ENCODE measurements around the gene ZNF12.
"Not testable (repeated sequence)": the region's sequence is repeated elsewhere in the genome, so short reads cannot be mapped to it uniquely, and the experiment has no call there.

Gene ZNF12

GRCh38 chr7:6706666-6707407 lies at the start of gene ZNF12:
ZNF12 (minus strand) TSS chr7:6706947; CDS start chr7:6705173, 1,774 bp downstream.
- peak; percentile 96 to 97 for DNase-seq

GRCh38 chr7:6753964-6754363 lies 47.2 kb upstream of the ZNF12 start, which contains the start of gene RSPH10B2:
RSPH10B2 (plus strand) TSS chr7:6754103; CDS start chr7:6757678, 3,575 bp downstream.
- DNase-seq: not testable (repeated sequence)

DNA sequence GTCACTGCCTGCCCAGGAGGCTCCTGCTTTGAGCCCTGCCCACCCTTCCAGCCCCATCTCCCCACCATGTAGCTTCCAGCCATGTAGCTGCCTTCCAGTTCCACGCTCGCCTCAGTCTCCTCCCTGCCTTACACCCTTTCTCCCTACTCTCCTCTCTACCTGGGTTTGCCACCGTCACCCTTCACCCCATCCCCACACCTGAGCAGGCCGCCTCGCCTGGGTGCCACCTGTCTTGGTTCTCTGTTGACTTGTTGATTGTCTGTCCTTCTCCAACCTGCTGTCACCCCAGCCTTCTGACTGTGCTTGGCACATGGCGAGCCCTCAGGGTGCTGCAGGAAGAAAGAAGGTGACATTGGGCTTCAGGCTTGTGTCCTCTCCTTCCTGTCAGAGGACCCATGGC lies 43.4 kb upstream of the ZNF12 start:
- not testable (repeated sequence) for DNase-seq

GRCh38 chr7:6749335-6749734 lies 42.6 kb upstream of the ZNF12 start:
- DNase-seq: not testable (repeated sequence)

DNA sequence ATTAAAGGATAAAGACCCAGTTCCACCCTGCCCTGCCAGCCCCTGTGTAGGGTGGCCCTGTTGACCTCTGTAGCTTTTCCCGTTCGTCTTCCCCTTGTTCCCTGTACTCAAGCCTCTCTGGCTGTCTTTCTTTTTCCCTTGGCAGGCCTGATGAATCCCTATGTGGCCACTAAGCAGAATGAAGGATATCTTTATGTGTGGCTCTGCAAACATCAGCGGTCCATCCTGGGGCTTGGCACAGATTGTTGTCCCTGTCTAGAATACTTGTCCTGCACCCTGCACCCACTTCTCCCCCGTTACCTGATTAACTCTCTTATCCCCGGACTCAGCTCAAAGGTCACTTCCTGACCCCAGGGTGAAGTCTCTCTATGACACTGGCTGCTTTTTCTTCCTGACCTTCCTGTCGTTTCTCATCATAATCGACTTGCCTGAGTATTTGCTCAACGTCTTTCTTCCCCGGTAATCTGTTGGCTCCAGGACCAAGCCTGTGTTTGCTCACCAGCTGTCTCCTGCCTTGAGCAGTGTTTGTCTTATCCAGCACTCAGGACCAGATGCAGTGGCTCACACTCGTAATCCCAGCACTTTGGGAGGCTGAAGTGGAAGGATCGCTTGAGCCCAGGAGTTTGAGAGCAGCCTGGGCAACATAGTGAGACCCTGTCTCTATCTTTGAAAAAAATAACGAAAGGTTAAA lies 37.8 kb upstream of the ZNF12 start:
- DNase-seq: not testable (repeated sequence)

- DNase-seq: not testable (repeated sequence)
These were observed 31.7 kb upstream of the ZNF12 start for GRCh38 chr7:6738415-6738814.

GRCh38 chr7:6730343-6730633 lies 23.5 kb upstream of the ZNF12 start:
- DNase-seq: no peak

DNA sequence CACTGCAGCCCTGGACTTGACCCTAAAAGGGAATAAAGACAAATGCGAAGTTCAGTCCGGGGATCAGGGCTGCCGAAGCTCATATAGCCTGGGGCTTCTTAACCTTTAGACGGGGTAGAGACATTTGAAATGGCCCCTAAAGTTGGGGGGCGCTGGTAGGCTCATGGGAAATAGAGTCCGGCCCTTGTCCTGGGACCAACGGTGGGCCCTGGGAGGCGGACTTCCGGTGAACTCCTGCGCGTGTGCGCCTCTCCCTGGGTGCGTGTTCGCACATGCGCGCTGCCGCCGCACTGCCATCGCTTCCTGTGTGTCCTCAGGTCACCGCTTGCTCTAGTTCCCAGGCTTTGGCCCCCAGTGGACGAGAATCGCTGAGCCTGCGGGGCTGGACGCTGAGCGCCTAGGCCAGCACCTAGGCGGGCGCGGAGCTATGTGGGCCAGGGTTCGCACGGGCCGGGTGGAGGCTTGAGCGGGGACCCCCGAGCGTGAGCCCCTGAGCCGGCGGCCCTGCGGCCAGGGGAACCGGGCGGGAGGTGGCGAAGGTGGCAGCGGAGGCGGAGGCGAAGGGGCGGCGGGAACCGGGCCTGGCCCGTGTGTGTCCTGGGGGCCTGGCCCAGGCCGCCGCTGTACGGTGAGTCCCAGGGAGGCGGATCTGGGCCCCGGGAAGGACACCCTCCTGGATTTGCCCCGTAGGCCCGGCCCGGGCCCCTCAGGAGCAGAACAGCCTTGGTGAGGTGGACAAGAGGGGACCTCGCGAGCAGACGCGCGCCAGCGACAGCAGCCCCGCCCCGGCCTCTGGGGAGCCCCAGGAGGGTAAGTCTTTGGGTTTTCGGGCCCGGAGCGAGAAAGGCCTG lies 23.0 kb upstream of the ZNF12 start:
- DNase-seq: peak; percentile 87 to 89

DNA sequence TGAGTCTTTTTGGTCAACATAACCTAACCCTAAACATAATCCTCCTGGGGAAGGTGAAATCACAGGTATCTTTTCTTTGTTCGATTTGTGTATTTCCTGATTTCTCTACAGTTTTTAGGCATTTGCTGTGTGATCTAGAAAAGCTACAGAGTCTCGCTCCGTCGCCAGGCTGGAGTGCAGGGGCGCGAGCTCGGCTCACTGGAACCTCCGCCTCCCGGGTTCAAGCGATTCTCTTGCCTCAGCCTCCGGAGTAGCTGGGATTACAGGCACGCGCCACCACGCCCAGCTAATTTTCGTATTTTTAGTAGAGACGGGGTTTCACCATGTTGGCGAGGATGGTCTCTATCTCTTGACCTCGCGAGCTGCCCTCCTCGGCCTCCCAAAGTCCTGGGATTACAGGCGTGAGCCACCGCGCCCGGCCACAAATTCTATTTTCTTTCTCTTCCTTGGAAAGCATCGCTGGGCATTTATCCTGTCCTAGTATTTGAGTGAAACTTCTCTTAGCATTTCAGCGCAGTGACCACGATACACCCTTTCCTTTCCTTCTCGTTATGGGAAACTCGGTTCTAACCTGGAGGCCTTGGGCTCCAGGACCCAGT lies 22.2 kb upstream of the ZNF12 start:
- not testable (repeated sequence) for DNase-seq

GRCh38 chr7:6727663-6728062 lies 20.9 kb upstream of the ZNF12 start:
- no peak for DNase-seq

DNA sequence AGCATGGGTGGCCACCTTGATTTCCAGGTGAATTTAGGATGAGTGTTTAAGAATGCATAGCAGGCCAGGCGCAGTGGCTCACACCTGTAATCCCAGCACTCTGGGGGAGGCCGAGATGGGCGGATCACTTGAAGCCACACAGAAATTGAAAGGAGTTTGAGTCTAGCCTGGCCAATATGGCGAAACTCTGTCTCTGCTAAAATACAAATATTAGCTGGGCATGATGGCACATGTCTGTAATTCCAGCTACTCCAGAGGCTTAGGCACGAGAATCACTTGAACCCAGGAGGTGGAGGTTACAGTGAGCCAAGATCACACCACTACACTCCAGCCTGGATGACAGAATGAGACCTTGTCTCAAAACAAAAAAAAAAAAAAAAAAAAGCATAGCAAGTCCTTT lies 19.6 kb upstream of the ZNF12 start:
- DNase-seq: not testable (repeated sequence)

DNA sequence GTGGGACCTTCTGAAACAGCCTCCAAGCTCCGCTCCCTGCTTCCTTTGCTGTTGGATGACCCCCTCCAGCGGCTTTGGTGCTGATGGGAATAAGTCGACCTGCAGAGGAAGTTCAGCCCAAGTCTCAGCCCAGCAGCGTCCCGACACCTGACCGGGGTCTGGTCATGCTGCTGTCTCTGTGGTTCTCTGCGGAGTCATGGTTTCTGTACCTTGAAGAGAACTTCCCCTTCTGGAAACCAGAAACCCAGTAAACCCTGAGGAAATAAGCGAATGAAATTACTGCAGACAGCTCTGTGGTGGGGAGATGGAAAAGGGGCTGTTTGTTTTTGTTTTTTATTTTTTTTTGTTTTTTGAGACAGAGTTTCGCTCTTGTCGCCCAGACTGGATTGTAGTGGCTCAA lies 18.3 kb upstream of the ZNF12 start:
- DNase-seq: no peak

DNA sequence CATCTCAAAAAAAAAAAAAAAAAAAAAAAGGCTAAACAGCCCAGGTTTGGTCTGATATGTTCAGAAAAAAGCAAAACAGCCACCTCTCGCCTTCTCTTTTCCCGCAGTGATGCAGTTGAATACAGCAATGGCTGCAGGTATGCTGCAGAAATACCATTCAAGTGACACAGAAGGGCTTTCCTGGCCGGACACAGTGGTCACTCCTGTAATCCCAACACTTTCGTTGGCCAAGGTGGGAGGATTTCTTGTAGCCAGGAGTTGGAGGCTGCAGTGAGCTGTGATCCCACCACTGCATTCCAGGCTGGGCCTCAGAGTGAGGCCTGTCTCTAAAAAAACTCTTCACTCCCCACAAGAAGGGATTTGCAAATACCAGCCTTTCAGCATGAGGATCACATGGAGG lies 17.6 kb upstream of the ZNF12 start:
- not testable (repeated sequence) for DNase-seq

GRCh38 chr7:6718124-6718523 lies 11.4 kb upstream of the ZNF12 start:
- DNase-seq: no peak

DNA sequence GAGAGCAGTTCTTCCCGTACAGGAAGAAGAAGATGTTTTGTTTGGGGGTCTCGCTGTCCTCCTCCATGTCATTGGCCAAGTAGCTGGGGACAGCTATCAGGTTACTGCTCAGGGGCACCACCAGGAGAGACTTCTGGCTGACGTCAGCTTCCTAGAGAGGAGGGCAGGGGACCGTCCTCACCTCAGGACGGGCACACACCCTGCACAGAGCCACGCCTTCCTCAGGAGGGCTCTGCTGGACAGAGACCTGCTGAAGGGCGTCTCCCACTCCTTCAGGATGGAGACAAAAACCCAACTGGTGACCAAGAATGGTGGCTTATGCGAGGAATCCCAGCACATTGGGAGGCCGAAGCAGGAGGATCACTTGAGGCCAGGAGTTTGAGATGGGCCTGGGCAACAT lies 9.2 kb upstream of the ZNF12 start:
- DNase-seq: not testable (repeated sequence)

GRCh38 chr7:6714360-6714759 lies 7.6 kb upstream of the ZNF12 start:
- no peak for DNase-seq

GRCh38 chr7:6709808-6710207 lies 3.1 kb upstream of the ZNF12 start:
- DNase-seq: peak; percentile 14 to 17

- DNase-seq: no peak
These were observed 1.6 kb upstream of the ZNF12 start for GRCh38 chr7:6708304-6708703.

DNA sequence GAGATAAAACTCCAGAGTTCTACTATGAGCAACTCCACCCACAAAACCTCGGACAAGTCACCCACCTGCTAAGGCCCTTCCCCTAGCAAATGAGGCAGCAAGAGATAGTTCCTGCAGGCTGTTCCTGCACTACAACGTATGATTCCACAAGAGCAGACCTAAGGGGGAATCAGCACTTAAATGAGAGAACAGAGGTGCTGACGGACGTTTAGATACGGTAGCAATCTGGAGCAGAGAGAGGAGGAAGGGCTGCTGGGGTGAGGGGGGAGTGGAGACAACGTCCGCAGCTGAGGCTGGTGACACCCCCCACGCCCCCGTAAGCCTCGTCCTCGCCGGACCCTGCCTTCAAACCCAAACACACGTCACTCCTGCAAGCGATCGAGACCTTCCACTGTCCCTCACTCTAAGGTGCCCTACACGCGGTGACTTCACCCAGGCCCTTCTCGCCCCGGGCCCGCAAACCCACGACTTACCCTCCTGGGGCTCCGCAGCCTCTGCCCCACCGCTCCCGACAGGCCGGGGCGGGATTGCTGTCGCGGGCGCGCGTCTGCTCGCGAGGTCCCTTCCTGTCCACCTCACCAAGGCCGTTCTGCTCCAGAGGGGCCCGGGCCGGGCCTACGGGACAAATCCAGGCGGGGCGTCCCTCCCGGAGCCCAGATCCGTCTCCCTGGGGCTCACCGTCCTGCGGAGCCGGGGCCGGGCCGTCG lies 635 bp downstream of the ZNF12 start:
- DNase-seq: peak; percentile 19 to 32

DNA sequence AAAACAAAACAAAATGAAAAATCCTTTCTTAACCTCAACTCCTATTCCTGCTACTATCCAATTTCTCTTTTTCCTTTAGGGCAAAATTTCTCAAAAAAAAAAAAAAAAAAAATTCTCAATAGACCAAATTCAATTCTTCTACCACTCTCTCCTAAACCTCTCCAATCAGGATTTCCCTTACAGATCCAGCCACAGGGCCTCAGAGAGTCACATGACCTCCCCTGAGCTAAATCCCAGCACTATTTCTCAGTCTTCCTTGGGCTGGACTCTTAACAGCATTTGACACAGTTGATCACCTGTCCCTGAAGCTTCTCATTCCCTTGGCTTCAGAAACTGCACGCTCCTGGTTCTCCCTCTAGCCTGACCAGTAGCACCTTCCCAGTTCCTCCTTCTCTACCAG lies 4.9 kb downstream of the ZNF12 start:
- no peak for DNase-seq

GRCh38 chr7:6700793-6701192 lies 6.0 kb downstream of the ZNF12 start:
- DNase-seq: no peak

DNA sequence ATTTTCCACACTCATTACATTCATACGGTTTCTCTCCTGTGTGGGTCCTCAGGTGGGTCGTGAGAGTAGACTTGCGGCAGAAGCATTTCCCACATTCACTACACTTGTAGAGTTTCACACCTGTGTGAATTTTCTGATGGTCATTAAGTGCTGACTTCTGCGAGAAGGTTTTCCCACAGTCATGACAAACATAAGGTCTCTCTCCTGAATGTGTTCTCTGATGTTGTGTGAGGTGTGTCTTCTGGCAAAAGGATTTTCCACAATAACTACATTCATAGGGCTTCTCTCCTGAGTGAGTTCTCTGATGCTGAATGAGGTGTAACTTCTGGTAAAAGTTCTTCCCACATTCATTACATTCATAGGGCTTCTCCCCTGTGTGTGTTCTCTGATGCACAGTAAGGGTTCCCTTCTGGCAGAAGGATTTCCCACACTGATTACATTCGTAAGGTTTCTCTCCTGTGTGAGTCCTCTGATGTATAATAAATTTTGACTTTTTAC lies 15.1 kb downstream of the ZNF12 start:
- DNase-seq: no peak

Measured in activated CD4-positive, alpha-beta T cell treated with anti-CD3 and anti-CD28 coated beads, Interleukin-2, amount 50 U/mL, for 48 hours (primary cell).